Colonic mucosa (tissue), 4 donors: Measurements from ENCODE around the gene KRTAP10-4. TPM values are rescaled to one million over a fixed set of nuclear protein-coding genes. Genes with fewer than 3 reads are reported as not detected.

Source experiments
- DNase-seq: peaks from one replicate; pipeline ENCODE4 v3.0.0-alpha.2; 2020
- H3K27ac ChIP-seq: fragments of 200-600 bp; one replicate; pipeline ENCODE4 v1.8.0; 2021
- H3K27me3 ChIP-seq: fragments of 200-600 bp; one replicate; pipeline ENCODE4 v1.8.0; 2021
- H3K36me3 ChIP-seq: fragments of 200-600 bp; one replicate; pipeline ENCODE4 v1.8.0; 2021
- H3K4me1 ChIP-seq: fragments of 200-600 bp; one replicate; pipeline ENCODE4 v1.8.0; 2021; ENCODE audit warnings: mild to moderate bottlenecking
- H3K4me3 ChIP-seq: fragments of 200-600 bp; one replicate; pipeline ENCODE4 v1.8.0; 2021
- H3K9ac ChIP-seq, 2 donors: one replicate each; pipeline ENCODE4 v1.7.0; 2013; ENCODE audit warnings: control low read depth in 2 of 2, low read depth in 2 of 2, low read length in 2 of 2
- H3K9me3 ChIP-seq: fragments of 200-600 bp; one replicate; pipeline ENCODE4 v1.8.0; 2021
- intact Hi-C: fragments of 100-400 bp; cut with DNase I; formaldehyde crosslinking; loops from one replicate; pipeline ENCODE4 v1.14.1; 2022
- total RNA-seq, 2 donors: library from RNA; stranded (reverse); fragmentation: NEBNext Ultra II Directional in 1 of 2; extraction: Animal tissue kit (Norgen Biotek cat#: 25700) in 1 of 2; gene quantifications; one replicate each; pipeline ENCODE4 v1.2.1, GENCODE V29; 2021
- TF ChIP-seq, protein P1 (sequence below): fragments of 200-600 bp; IDR thresholded peaks from one replicate; pipeline ENCODE4 v1.8.0; 2022; ENCODE audit warnings: antibody characterized with exemption, mild to moderate bottlenecking
- donor health status: healthy.
- donor health status: DM: no; HTN: no; CAD: no.
- donor health status: DM: no; HTN: no; CAD: no.

KRTAP10-4 gene
- total RNA-seq, 2 donors from 2014 or later = not detected

DNA sequence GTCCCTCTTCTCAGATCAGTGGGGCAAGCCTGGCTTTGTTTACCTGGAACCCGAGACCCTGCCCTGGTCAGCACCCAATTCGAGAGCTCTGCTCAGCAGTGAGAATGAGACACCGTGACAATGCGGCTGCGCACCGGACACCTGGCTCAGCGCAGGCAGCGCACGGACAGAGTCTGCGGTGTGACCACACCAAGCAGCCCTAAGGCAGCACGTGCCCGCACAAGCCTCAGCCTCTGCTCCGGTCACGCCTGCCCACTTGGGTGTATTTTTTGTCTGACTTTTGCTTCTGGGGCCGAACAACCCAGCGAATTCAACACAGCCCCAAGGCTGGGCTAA lies 43.0 kb downstream of the KRTAP10-4 start:
- Histone ChIP-seq H3K27ac (no peak overlapping the region), H3K9me3 (no peaks in the 10 kb centered on the region), H3K9ac (no peak overlapping the region), H3K36me3 (no peaks in the 10 kb centered on the region), H3K4me1 (no peaks in the 10 kb centered on the region), H3K27me3 (no peaks in the 10 kb centered on the region), H3K4me3 (no peak overlapping the region)
- DNase-seq = no peak
- TF ChIP-seq, protein P1, sequence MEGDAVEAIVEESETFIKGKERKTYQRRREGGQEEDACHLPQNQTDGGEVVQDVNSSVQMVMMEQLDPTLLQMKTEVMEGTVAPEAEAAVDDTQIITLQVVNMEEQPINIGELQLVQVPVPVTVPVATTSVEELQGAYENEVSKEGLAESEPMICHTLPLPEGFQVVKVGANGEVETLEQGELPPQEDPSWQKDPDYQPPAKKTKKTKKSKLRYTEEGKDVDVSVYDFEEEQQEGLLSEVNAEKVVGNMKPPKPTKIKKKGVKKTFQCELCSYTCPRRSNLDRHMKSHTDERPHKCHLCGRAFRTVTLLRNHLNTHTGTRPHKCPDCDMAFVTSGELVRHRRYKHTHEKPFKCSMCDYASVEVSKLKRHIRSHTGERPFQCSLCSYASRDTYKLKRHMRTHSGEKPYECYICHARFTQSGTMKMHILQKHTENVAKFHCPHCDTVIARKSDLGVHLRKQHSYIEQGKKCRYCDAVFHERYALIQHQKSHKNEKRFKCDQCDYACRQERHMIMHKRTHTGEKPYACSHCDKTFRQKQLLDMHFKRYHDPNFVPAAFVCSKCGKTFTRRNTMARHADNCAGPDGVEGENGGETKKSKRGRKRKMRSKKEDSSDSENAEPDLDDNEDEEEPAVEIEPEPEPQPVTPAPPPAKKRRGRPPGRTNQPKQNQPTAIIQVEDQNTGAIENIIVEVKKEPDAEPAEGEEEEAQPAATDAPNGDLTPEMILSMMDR = no peak
- intact Hi-C loops = no loop called here

DNA sequence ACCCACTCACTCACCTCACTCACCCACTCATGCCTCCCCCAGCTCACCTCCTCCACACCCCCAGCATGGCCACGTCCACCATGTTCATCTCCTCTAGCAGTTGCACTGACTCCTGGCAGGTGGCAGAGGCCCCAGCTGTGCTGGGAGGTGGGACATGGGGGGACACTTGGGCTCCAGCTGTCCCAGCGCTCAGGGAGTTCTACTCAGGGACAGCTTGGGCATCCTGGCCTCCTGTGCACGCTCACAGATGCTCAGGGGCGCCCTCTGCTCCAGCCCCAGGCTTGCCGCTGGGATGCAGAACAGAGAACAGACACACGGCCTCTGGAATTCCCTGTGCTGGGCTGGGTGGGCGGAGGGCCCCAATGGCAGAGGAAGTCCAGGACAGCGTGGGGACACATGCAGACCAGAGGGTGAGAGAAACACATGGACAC lies 43.6 kb downstream of the KRTAP10-4 start:
- intact Hi-C loops = no loop called here
- no peaks in the 10 kb centered on the region for H3K4me1 ChIP-seq
- no peak for DNase-seq
- no peak overlapping the region for H3K9ac ChIP-seq
- H3K36me3 ChIP-seq = no peaks in the 10 kb centered on the region
- H3K27me3 ChIP-seq = no peaks in the 10 kb centered on the region
- no peak overlapping the region for H3K4me3 ChIP-seq
- TF ChIP-seq, protein P1 = no peak
- no peaks in the 10 kb centered on the region for H3K9me3 ChIP-seq
- no peak overlapping the region for H3K27ac ChIP-seq

DNA sequence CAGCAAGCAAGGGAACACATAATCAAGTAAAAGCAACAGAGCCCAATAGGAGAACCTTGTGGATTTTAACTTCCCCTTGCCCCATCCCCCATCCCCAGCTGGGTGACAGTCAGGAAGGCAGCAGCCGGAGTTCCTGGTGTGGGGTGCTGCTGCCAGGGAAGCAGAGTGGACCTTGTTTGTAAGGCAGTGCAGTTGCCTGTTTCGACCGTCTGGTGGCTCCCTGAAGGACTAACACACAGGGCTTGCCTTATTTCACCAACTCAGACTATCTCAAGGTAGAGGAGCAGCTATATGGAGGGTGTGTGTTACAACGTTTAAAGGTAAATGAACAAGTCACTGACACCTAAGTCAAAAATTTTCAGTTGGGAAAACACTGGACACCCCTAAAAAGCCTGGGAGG lies 45.0 kb downstream of the KRTAP10-4 start:
- Histone ChIP-seq H3K27ac (no peak overlapping the region), H3K9me3 (no peaks in the 10 kb centered on the region), H3K4me3 (no peak overlapping the region), H3K36me3 (no peaks in the 10 kb centered on the region), H3K27me3 (no peaks in the 10 kb centered on the region), H3K4me1 (no peaks in the 10 kb centered on the region), H3K9ac (no peak overlapping the region)
- TF ChIP-seq, protein P1 = no peak
- intact Hi-C loops = no loop called here
- DNase-seq = peak; percentile 34

DNA sequence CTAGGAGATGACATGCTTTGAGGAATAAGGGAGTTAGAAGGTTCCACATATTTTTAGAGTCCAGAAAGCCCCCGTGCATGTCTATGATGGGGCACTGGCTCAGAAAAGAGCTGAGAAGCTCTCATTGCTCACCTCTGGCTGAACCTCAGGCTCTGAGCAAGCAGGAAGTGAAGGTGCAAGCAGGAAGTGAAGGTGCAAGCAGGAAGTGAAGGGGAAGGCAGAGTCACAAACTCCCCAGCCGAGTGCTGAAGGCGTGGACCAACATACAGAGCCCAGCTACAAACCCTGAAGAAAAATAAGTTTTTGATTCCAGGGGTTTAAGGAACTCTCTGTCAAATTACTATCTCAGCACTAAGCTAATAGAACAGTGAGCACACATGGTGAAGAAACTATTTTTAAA lies 45.4 kb downstream of the KRTAP10-4 start:
- H3K36me3 ChIP-seq = no peaks in the 10 kb centered on the region
- intact Hi-C loops = no loop called here
- H3K4me1 ChIP-seq = no peaks in the 10 kb centered on the region
- no peak overlapping the region for H3K4me3 ChIP-seq
- no peaks in the 10 kb centered on the region for H3K9me3 ChIP-seq
- H3K27ac ChIP-seq = peak overlapping the region; percentile 3
- DNase-seq = peak; percentile 35
- H3K27me3 ChIP-seq = no peaks in the 10 kb centered on the region
- TF ChIP-seq, protein P1 = no peak
- H3K9ac ChIP-seq = no peak overlapping the region

DNA sequence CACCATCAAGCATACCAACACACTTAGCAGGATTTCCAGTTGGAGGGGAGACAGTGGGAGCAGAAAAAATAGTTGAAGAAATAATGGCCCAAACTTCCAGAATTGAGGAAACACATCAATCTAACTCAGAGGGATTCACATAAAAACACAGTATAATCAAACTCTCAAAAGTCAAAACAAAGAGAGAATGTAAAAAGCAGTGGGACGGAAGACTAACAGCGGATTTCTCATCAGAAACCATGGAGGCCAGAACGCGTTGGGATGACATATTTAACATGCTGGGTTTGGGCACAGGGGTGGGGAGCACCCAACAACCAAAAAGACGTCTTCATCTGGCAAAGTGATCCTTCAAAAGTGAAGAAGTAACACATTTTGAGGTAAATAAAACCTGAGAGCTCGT lies 46.4 kb downstream of the KRTAP10-4 start:
- Histone ChIP-seq H3K9ac (no peak overlapping the region), H3K4me3 (no peak overlapping the region), H3K9me3 (no peaks in the 10 kb centered on the region), H3K4me1 (no peaks in the 10 kb centered on the region), H3K27ac (no peak overlapping the region), H3K27me3 (no peaks in the 10 kb centered on the region), H3K36me3 (no peaks in the 10 kb centered on the region)
- DNase-seq = no peak
- intact Hi-C loops = no loop called here
- TF ChIP-seq, protein P1 = no peak

DNA sequence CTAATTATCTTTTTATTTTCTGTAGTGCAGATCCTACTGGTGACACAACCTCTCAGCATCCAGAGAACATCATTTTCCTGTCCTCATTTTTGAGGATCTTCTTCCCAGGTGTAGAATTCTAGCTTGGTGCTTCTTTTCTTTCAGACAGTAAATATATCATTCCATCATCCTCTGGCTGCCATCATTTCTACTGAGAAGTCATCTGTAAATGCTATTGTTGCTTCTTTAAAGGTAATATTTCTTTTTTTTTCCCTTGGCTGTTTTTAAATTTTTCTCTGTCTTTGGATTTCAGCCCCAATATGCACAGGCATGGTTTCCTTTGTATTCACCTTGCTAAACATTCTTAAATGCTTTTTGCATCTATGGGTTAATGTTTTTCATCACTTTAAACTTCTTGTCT lies 50.0 kb downstream of the KRTAP10-4 start:
- no peaks in the 10 kb centered on the region for H3K9me3 ChIP-seq
- H3K9ac ChIP-seq = no peak overlapping the region
- H3K27ac ChIP-seq = no peak overlapping the region
- intact Hi-C loops = no loop called here
- DNase-seq = no peak
- H3K27me3 ChIP-seq = no peaks in the 10 kb centered on the region
- no peaks in the 10 kb centered on the region for H3K4me1 ChIP-seq
- H3K36me3 ChIP-seq = no peaks in the 10 kb centered on the region
- no peak overlapping the region for H3K4me3 ChIP-seq
- TF ChIP-seq, protein P1 = no peak
